ENCODE results near the gene CSF3R. TPM values are rescaled to one million over a fixed set of nuclear protein-coding genes. Genes with fewer than 3 reads are reported as not detected.
"Not testable (repeated sequence)": the region's sequence is repeated elsewhere in the genome, so short reads cannot be mapped to it uniquely, and the experiment has no call there.

Gene CSF3R
- total RNA-seq, 5 donors from 2014 or later (not counting 1 experiment from before 2014, with no cell fraction given): 0.25 to 2.1 (median 1.8) TPM

DNA sequence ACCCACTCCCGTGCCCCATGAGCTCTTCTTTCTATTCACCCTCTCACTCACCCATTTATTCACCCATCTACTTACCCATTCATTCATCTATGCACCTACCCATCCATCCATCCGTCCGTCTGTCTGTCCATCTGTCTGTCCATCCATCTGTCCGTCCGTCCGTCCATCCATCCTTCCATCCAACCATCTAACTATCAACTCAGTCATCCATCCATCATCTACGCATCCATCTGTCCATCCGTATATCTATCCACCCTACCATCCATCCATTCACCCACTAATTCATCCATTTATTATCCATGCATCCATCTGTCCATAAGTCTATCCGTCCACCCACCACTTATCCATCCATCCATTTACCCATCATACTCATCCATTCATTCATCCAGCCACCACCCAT, 10.8 kb upstream of the CSF3R start:
- H3K27ac ChIP-seq (ENCODE audit: low read length): no peak overlapping the region
- Mint-ChIP-seq H3K27me3 (peaks cover 0 to 13% of the 10 kb centered on the region in 2 donors), H3K27ac (no peak overlapping the region), H3K4me1 (no peaks in the 10 kb centered on the region), H3K9me3 (no peaks in the 10 kb centered on the region), H3K36me3 (no peaks in the 10 kb centered on the region), H3K4me3 (no peak overlapping the region)
- H3K9me3 ChIP-seq: no peaks in the 10 kb centered on the region
- H3K4me1 ChIP-seq (ENCODE audit: control insufficient read depth in 1 of 2, extremely low read depth in 1 of 2, insufficient read depth in 2 of 2, low read length in 2 of 2): no peaks in the 10 kb centered on the region
- no peaks in the 10 kb centered on the region for H3K36me3 ChIP-seq (ENCODE audit: control insufficient read depth in 2 of 2, extremely low read depth in 1 of 2, insufficient read depth in 1 of 2, low read length in 1 of 2)
- ATAC-seq (replicated peaks in 1 of 4): no peak
- H3K27me3 ChIP-seq (replicated peaks in 1 of 2; ENCODE audit: control insufficient read depth in 2 of 2, extremely low read depth in 1 of 2, insufficient read depth in 2 of 2, low read length in 1 of 2): peaks cover 0 to 11% of the 10 kb centered on the region in 2 experiments
- no peak overlapping the region for H3K4me3 ChIP-seq (ENCODE audit: control insufficient read depth in 1 of 2, extremely low read depth in 1 of 2, low read length in 1 of 2)
- WGBS (ENCODE audit: insufficient coverage): 88% methylated on average over 9 of the region's 9 CpGs
- CTCF ChIA-PET: no interaction called here
- DNase-seq: no peak
- POLR2A ChIA-PET: no interaction called here

DNA sequence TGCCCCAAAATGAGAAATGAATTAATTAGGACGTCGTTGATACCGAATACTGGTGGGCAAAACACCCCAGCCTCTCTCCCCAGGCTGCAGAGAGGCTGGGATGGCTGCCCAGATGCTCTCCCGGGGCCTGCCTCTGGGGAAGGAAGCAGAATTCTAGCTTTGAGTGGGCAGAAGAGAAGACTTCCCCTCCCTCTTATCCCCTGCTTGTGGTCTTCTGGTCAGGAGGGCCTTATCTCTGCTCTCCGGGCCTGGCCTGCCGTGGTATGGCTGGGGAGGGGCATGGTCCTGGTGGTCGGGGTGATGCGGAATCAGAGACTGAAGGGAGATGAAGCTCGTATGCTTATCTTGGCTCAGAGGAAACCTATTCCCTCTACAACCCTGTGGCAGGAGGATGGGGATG, 9.8 kb upstream of the CSF3R start:
- Mint-ChIP-seq H3K36me3 (no peaks in the 10 kb centered on the region), H3K27me3 (peaks cover 0 to 13% of the 10 kb centered on the region in 2 donors), H3K27ac (no peak overlapping the region), H3K4me1 (no peaks in the 10 kb centered on the region), H3K9me3 (no peaks in the 10 kb centered on the region), H3K4me3 (no peak overlapping the region)
- Histone ChIP-seq H3K4me3 (ENCODE audit: control insufficient read depth in 1 of 2, extremely low read depth in 1 of 2, low read length in 1 of 2) (no peak overlapping the region), H3K9me3 (no peaks in the 10 kb centered on the region), H3K36me3 (ENCODE audit: control insufficient read depth in 2 of 2, extremely low read depth in 1 of 2, insufficient read depth in 1 of 2, low read length in 1 of 2) (no peaks in the 10 kb centered on the region), H3K27ac (ENCODE audit: low read length) (no peak overlapping the region), H3K27me3 (replicated peaks in 1 of 2; ENCODE audit: control insufficient read depth in 2 of 2, extremely low read depth in 1 of 2, insufficient read depth in 2 of 2, low read length in 1 of 2) (peaks cover 0 to 20% of the 10 kb centered on the region in 2 experiments), H3K4me1 (ENCODE audit: control insufficient read depth in 1 of 2, extremely low read depth in 1 of 2, insufficient read depth in 2 of 2, low read length in 2 of 2) (no peaks in the 10 kb centered on the region)
- POLR2A ChIA-PET: no interaction called here
- DNase-seq: no peak
- ATAC-seq (replicated peaks in 1 of 4): no peak
- 53% methylated on average over 3 of the region's 9 CpGs for WGBS (ENCODE audit: insufficient coverage)
- CTCF ChIA-PET: no interaction called here

DNA sequence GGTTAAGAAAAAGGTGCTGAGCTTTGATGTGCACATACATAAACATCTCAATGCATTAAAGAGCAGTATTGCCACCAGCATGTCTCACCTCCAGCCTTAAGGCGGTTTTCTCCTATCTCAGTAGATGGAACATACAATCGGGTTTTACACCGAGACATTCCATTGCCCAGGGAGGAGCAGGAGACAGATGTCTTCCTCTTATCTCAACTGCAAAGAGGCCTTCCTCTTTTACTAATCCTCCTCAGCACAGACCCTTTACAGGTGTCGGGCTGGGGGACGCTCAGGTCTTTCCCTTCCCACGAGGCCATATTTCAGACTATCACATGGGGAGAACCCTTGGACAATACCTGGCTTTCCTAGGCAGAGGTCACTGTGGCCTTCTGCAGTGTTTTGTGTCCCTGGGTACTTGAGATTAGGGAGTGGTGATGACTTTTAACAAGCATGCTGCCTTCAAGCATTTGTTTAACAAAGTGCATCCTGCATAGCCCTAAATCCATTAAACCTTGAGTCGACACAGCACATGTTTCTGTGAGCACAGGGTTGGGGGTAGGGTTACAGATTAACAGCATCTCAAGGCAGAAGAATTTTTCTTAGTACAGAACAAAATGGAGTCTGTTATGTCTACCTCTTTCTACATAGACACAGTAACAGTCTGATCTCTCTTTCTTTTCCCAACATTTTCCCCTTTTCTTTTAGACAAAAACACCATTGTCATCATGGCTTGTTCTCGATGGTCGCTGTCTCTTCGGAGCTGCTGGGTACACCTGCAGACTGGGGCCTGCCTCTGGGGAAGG, 6.7 kb upstream of the CSF3R start:
- DNase-seq; H3K9me3 ChIP-seq; H3K9me3 Mint-ChIP-seq; H3K4me1 Mint-ChIP-seq; H3K4me1 ChIP-seq (ENCODE audit: control insufficient read depth in 1 of 2, extremely low read depth in 1 of 2, insufficient read depth in 2 of 2, low read length in 2 of 2); H3K27ac Mint-ChIP-seq; H3K4me3 Mint-ChIP-seq; ATAC-seq (replicated peaks in 1 of 4); CTCF ChIA-PET; H3K36me3 ChIP-seq (ENCODE audit: control insufficient read depth in 2 of 2, extremely low read depth in 1 of 2, insufficient read depth in 1 of 2, low read length in 1 of 2); H3K36me3 Mint-ChIP-seq; H3K4me3 ChIP-seq (ENCODE audit: control insufficient read depth in 1 of 2, extremely low read depth in 1 of 2, low read length in 1 of 2); POLR2A ChIA-PET; H3K27ac ChIP-seq (ENCODE audit: low read length); H3K27me3 Mint-ChIP-seq: not testable (repeated sequence)
- 53% methylated on average over 4 of the region's 10 CpGs for WGBS (ENCODE audit: insufficient coverage)
- H3K27me3 ChIP-seq (replicated peaks in 1 of 2; ENCODE audit: control insufficient read depth in 2 of 2, extremely low read depth in 1 of 2, insufficient read depth in 2 of 2, low read length in 1 of 2): peaks cover 0 to 17% of the 10 kb centered on the region in 2 experiments

DNA sequence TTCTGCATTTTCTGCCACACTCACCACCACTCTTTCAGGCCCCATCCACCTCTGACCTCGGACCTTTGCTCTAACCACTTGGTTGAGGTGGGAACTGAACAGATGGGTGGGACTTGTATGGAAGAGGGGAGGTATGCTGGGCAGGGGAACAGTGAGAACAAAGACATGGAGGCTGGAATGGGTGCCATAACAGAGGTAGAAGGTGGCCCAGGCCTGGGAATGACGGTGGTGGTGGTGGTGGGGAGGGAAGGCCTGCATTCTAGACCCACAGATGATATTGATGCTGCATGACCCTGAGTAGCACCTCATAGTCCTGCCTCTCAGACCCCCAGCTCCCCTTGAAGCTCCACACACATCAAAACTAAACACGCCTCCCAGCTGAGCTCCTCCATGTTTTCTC, 5.2 kb upstream of the CSF3R start:
- H3K27ac ChIP-seq (ENCODE audit: low read length): no peak overlapping the region
- Mint-ChIP-seq H3K4me3 (no peak overlapping the region), H3K27me3 (peaks cover 0 to 5% of the 10 kb centered on the region in 2 donors), H3K36me3 (no peaks in the 10 kb centered on the region), H3K9me3 (no peaks in the 10 kb centered on the region), H3K4me1 (peaks cover 0 to 2% (median 0%) of the 10 kb centered on the region in 3 donors), H3K27ac (no peak overlapping the region)
- H3K9me3 ChIP-seq: no peaks in the 10 kb centered on the region
- ChIA-PET POLR2A (interaction anchor here in 1 of 2 donors (0.7 kb wide), 1 partner anchor 511 kb away, joined by 8 read pairs; no protein-coding TSS in a partner anchor), CTCF (no interaction called here)
- peaks cover under 1 to 2% of the 10 kb centered on the region in 2 experiments for H3K4me1 ChIP-seq (ENCODE audit: control insufficient read depth in 1 of 2, extremely low read depth in 1 of 2, insufficient read depth in 2 of 2, low read length in 2 of 2)
- 93% methylated on average over 1 of the region's 3 CpGs for WGBS (ENCODE audit: insufficient coverage)
- DNase-seq: no peak
- no peak for ATAC-seq (replicated peaks in 1 of 4)
- peaks cover 0 to 15% of the 10 kb centered on the region in 2 experiments for H3K27me3 ChIP-seq (replicated peaks in 1 of 2; ENCODE audit: control insufficient read depth in 2 of 2, extremely low read depth in 1 of 2, insufficient read depth in 2 of 2, low read length in 1 of 2)
- H3K36me3 ChIP-seq (ENCODE audit: control insufficient read depth in 2 of 2, extremely low read depth in 1 of 2, insufficient read depth in 1 of 2, low read length in 1 of 2): no peaks in the 10 kb centered on the region
- no peak overlapping the region for H3K4me3 ChIP-seq (ENCODE audit: control insufficient read depth in 1 of 2, extremely low read depth in 1 of 2, low read length in 1 of 2)

DNA sequence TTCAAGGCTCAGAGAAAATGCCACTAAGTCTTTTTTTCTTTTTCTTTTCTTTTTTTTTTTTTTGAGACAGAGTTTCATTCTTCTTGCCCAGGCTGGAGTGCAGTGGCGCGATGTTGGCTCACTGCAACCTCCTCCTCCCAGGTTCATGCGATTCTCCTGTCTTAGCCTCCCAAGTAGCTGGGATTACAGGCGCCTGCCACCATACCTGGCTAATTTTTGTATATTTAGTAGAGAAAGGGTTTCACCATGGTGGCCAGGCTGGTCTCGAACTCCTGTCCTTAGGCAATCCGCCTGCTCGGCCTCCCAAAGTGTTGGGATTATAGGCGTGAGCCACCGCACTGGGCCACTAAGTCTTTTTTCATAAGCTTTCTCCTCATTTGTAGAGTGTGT, 4.6 kb upstream of the CSF3R start:
- H3K27me3 Mint-ChIP-seq; H3K27ac Mint-ChIP-seq; H3K4me3 Mint-ChIP-seq; CTCF ChIA-PET; H3K36me3 Mint-ChIP-seq; DNase-seq; POLR2A ChIA-PET; H3K27ac ChIP-seq (ENCODE audit: low read length); H3K4me1 Mint-ChIP-seq; ATAC-seq (replicated peaks in 1 of 4); H3K36me3 ChIP-seq (ENCODE audit: control insufficient read depth in 2 of 2, extremely low read depth in 1 of 2, insufficient read depth in 1 of 2, low read length in 1 of 2); H3K4me1 ChIP-seq (ENCODE audit: control insufficient read depth in 1 of 2, extremely low read depth in 1 of 2, insufficient read depth in 2 of 2, low read length in 2 of 2); H3K9me3 Mint-ChIP-seq; H3K9me3 ChIP-seq; H3K4me3 ChIP-seq (ENCODE audit: control insufficient read depth in 1 of 2, extremely low read depth in 1 of 2, low read length in 1 of 2): not testable (repeated sequence)
- WGBS (ENCODE audit: insufficient coverage): 87% methylated on average over 3 of the region's 9 CpGs
- H3K27me3 ChIP-seq (replicated peaks in 1 of 2; ENCODE audit: control insufficient read depth in 2 of 2, extremely low read depth in 1 of 2, insufficient read depth in 2 of 2, low read length in 1 of 2): peaks cover 0 to 18% of the 10 kb centered on the region in 2 experiments

DNA sequence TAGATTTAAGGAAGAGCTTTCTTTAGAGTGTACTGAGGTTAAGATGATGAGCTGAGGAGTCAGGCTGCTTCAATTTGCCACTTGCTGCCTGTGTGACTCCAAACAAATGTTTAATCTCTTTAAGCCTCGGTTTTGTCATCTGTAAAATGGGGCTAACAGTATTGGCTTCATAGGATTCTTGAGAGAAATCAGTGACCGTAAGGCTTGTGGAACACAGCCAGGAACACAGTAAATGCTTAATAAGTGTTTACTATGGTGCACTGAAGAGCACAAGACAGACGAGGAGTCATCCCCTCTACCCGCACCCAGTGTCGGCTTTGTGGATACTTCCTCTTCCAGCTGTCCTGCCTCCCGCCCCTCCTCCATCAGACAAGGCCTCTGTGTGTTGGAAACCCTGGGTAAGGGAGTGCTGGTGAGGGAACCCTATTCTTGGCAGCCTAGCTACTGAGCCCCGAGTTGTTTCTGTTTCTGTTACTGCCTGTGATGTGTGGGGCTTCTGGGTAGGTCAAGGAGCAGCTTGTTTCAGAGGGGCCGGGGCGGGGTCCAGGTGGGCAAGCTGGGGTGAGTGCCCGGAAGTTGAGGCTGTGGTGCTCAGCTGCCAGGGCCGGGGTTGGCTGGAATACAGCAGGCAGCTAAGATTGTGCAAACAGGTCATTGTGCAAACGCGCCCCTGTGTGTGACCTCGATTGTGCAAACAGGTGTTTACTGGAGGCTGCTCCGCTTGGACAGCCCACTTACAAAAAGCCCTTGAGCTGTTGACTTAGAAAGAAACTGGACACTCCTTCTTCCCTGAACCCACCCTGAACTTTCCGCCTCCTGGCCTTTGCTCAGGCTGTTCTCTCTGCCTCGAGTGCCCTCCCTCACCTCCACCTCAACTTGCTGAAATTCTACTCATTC, 4.0 kb upstream of the CSF3R start:
- no peak overlapping the region for H3K4me3 Mint-ChIP-seq
- POLR2A ChIA-PET: no interaction called here

More for the DNA sequence above, 4.0 kb upstream of the CSF3R start:
- H3K36me3 ChIP-seq (ENCODE audit: control insufficient read depth in 2 of 2, extremely low read depth in 1 of 2, insufficient read depth in 1 of 2, low read length in 1 of 2): no peaks in the 10 kb centered on the region
- no peak overlapping the region for H3K4me3 ChIP-seq (ENCODE audit: control insufficient read depth in 1 of 2, extremely low read depth in 1 of 2, low read length in 1 of 2)
- WGBS (ENCODE audit: insufficient coverage): 76% methylated on average over 10 of the region's 17 CpGs
- peaks cover 4 to 11% of the 10 kb centered on the region in 2 experiments for H3K4me1 ChIP-seq (ENCODE audit: control insufficient read depth in 1 of 2, extremely low read depth in 1 of 2, insufficient read depth in 2 of 2, low read length in 2 of 2)
- CTCF ChIA-PET: no interaction called here
- no peaks in the 10 kb centered on the region for H3K9me3 Mint-ChIP-seq
- no peak overlapping the region for H3K27ac Mint-ChIP-seq
- no peaks in the 10 kb centered on the region for H3K9me3 ChIP-seq
- DNase-seq (peak in 6 of 35 experiments; percentile 3 to 36 (median 11)), ATAC-seq (replicated peaks in 1 of 4) (no peak)
- peaks cover 0 to 20% of the 10 kb centered on the region in 2 experiments for H3K27me3 ChIP-seq (replicated peaks in 1 of 2; ENCODE audit: control insufficient read depth in 2 of 2, extremely low read depth in 1 of 2, insufficient read depth in 2 of 2, low read length in 1 of 2)
- peaks cover 0 to 5% of the 10 kb centered on the region in 2 donors for H3K27me3 Mint-ChIP-seq
- H3K4me1 Mint-ChIP-seq: peaks cover 8 to 9% (median 9%) of the 10 kb centered on the region in 3 donors
- H3K36me3 Mint-ChIP-seq: no peaks in the 10 kb centered on the region
- no peak overlapping the region for H3K27ac ChIP-seq (ENCODE audit: low read length)

Data from T-cell (primary cell).